ENCODE data around the gene C16orf46.

Gene C16orf46

DNA sequence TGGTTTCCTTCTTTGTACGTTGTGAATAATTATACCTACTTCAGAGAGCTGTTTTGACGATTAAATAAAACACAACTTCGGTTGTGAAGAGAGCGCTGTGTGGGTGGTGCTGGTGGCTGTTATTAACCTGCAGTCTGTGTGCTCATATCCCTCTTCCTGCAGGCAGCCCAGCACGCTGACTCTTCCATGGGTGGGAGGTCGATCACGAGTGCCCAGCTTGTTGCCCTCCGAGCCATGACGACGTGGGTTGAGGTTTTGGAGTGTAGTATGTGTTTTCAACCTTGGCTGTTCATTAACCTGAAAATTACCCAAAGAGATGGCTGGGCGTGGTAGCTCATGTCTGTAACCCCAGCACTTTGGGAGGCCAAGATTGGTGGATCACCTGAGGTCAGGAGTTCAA lies 30.5 kb upstream of the C16orf46 start:
- TF ChIP-seq CTCF (IDR thresholded peaks at IDR 0.05; ENCODE audit: low read depth, low read length, missing control alignments) = no peak
- no peak overlapping the region for H3K4me3 ChIP-seq (ENCODE audit: low read depth, low read length)
- DNase-seq (ENCODE audit: low read depth) = no peak
- in situ Hi-C loops (cut with HindIII; ENCODE audit: low sequenced_read_pairs) = no loop called here

- in situ Hi-C loops (cut with HindIII; ENCODE audit: low sequenced_read_pairs) = no loop called here
- no peak for DNase-seq (ENCODE audit: low read depth)
- TF ChIP-seq CTCF (IDR thresholded peaks at IDR 0.05; ENCODE audit: low read depth, low read length, missing control alignments) = no peak
- no peak overlapping the region for H3K4me3 ChIP-seq (ENCODE audit: low read depth, low read length)
Observed at GRCh38 chr16:81106826-81107503, 29.9 kb upstream of the C16orf46 start.

- H3K4me3 ChIP-seq (ENCODE audit: low read depth, low read length) = no peak overlapping the region
- in situ Hi-C loops (cut with HindIII; ENCODE audit: low sequenced_read_pairs) = no loop called here
- TF ChIP-seq CTCF (IDR thresholded peaks at IDR 0.05; ENCODE audit: low read depth, low read length, missing control alignments) = no peak
- DNase-seq (ENCODE audit: low read depth) = no peak
Observed at GRCh38 chr16:81105946-81106345, 28.9 kb upstream of the C16orf46 start.

GRCh38 chr16:81101702-81102101 lies 24.7 kb upstream of the C16orf46 start:
- DNase-seq (ENCODE audit: low read depth) = no peak
- H3K4me3 ChIP-seq (ENCODE audit: low read depth, low read length) = no peak overlapping the region
- TF ChIP-seq CTCF (IDR thresholded peaks at IDR 0.05; ENCODE audit: low read depth, low read length, missing control alignments) = no peak
- in situ Hi-C loops (cut with HindIII; ENCODE audit: low sequenced_read_pairs) = no loop called here

DNA sequence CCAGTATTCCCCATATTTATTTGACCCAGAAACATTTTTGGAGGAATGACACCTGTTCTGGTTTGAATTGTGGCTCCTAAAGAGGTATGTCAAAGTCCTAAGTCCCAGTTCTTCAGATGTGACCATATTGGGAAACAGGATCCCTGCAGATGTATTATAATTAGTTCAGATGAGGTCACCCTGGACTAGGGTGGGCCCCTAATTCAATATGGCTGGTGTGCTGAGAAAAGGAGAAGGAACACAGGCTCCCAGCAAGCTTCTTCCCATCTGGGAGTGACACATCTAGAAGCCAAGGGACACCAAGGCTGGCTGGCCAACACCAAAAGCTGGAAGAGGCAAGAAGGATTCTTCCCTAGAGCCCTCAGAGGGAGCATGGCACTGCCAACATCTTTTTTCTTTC lies 22.9 kb upstream of the C16orf46 start:
- no peak for TF ChIP-seq CTCF (IDR thresholded peaks at IDR 0.05; ENCODE audit: low read depth, low read length, missing control alignments)
- in situ Hi-C loops (cut with HindIII; ENCODE audit: low sequenced_read_pairs) = no loop called here
- no peak for DNase-seq (ENCODE audit: low read depth)
- H3K4me3 ChIP-seq (ENCODE audit: low read depth, low read length) = no peak overlapping the region

DNA sequence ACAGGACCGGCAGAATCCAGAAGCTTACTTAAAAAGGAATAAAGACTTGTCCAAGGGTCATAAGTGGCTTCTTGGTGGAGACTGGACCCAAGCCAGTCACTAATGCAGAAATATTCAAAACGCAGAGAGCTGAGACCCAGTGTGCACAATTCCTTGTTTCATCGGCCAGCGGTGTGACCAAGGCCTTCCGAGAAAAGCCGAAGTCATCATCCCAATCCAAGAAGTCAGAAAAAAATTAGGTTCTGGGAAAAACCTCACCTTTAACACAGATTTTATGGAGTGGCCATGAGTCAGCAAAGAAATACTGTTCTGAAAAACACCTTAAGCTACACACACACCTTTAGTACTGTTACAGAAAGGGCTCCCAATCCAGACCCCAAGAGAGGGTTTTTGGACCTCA lies 20.2 kb upstream of the C16orf46 start:
- no peak overlapping the region for H3K4me3 ChIP-seq (ENCODE audit: low read depth, low read length)
- in situ Hi-C loops (cut with HindIII; ENCODE audit: low sequenced_read_pairs) = no loop called here
- no peak for TF ChIP-seq CTCF (IDR thresholded peaks at IDR 0.05; ENCODE audit: low read depth, low read length, missing control alignments)
- no peak for DNase-seq (ENCODE audit: low read depth)
